T-helper 2 cell treated with Interferon-gamma antibody and Interleukin-4, amounts not matched to agents 100 ng/mL and 5 ng/mL, for 36 hours (primary cell): ENCODE results near the gene FPR3. TPM values are rescaled to one million over a fixed set of nuclear protein-coding genes. Genes with fewer than 3 reads are reported as not detected.
"Not testable (repeated sequence)": the region's sequence is repeated elsewhere in the genome, so short reads cannot be mapped to it uniquely, and the experiment has no call there.

ENCODE experiments used
- intact Hi-C: fragments of 100-400 bp; cut with micrococcal nuclease; formaldehyde crosslinking; loops from one replicate; pipeline ENCODE4 v1.15.1; 2023
- total RNA-seq: library from RNA; stranded (reverse); gene quantifications from 2 replicates; pipeline ENCODE4 v1.2.3, GENCODE V29; 2022

Gene FPR3
- total RNA-seq, 1 donor from 2014 or later, result not detected

- intact Hi-C loops, result no loop called here
These were observed 11.6 kb upstream of the FPR3 start for GRCh38 chr19:51783372-51783771.

GRCh38 chr19:51784109-51784785 lies 10.7 kb upstream of the FPR3 start:
- intact Hi-C loops, result no loop called here

GRCh38 chr19:51784922-51785690 lies 9.9 kb upstream of the FPR3 start:
- intact Hi-C loops, result no loop called here

- intact Hi-C loops, result no loop called here
These were observed 8.1 kb upstream of the FPR3 start for GRCh38 chr19:51786646-51787494.

GRCh38 chr19:51788029-51788428 lies 6.9 kb upstream of the FPR3 start:
- intact Hi-C loops, result no loop called here

- intact Hi-C loops, result no loop called here
These were observed 5.7 kb upstream of the FPR3 start for GRCh38 chr19:51789061-51789795.

- intact Hi-C loops, result no loop called here
These were observed 2.0 kb upstream of the FPR3 start for GRCh38 chr19:51792932-51793331.

- intact Hi-C loops, result no loop called here
These were observed 963 bp upstream of the FPR3 start for GRCh38 chr19:51793994-51794393.

- intact Hi-C loops, result no loop called here
These were observed 1.3 kb downstream of the FPR3 start for GRCh38 chr19:51796195-51796679.

- intact Hi-C loops, result no loop called here
These were observed 2.5 kb downstream of the FPR3 start for GRCh38 chr19:51797480-51797879.

GRCh38 chr19:51798062-51798461 lies 3.1 kb downstream of the FPR3 start:
- intact Hi-C loops, result no loop called here

GRCh38 chr19:51799034-51799773 lies 4.2 kb downstream of the FPR3 start:
- intact Hi-C loops, result no loop called here

GRCh38 chr19:51799774-51800472 lies 5.0 kb downstream of the FPR3 start:
- intact Hi-C loops, result no loop called here

- intact Hi-C loops, result no loop called here
These were observed 5.7 kb downstream of the FPR3 start for GRCh38 chr19:51800473-51801244.

GRCh38 chr19:51802775-51803174 lies 7.8 kb downstream of the FPR3 start:
- intact Hi-C loops, result no loop called here

GRCh38 chr19:51803519-51803918 lies 8.6 kb downstream of the FPR3 start:
- intact Hi-C loops, result no loop called here

- intact Hi-C loops, result no loop called here
These were observed 9.0 kb downstream of the FPR3 start for GRCh38 chr19:51803967-51804366.

- intact Hi-C loops, result not testable (repeated sequence)
These were observed 9.8 kb downstream of the FPR3 start for GRCh38 chr19:51804789-51805188.

GRCh38 chr19:51805396-51805795 lies 10.4 kb downstream of the FPR3 start:
- intact Hi-C loops, result not testable (repeated sequence)
